ENCODE measurements around the gene FUOM. TPM values are rescaled to one million over a fixed set of nuclear protein-coding genes. Genes with fewer than 3 reads are reported as not detected.

FUOM gene
- total RNA-seq, 1 donor from 2014 or later, result 8.4 TPM

DNA sequence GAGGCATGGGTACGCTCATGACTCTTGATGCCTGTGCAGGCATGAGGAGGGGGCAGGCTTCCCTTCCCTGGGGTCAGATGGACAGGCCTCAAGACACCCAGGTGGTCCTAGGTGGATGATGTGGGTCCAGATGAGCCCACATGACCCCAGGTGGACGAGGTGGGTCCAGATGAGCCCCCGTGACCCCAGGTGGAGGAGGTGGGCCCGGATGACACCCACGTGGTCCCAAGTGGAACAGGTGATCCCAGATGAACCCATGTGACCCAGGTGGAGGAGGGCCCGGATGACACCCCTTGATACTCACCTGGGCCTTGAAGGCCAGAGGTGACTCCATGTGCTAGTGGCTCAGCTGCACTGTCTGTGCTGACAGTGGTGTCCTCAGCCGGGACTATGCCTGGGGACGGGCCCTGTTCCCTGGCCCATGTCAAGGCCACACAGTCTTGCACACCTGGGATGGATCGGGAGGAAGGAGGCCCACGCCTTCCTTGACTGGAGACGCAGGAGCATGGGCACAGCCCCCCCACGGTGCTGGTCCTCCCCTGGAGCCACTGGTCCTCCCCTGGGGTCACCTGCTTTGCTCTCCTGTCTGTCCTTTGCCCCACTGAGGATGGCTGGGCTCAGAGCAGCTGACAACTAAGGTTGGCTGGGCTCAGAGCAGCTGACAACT is 7.4 kb downstream of the FUOM start:
- DNase-seq, result no peak

DNA sequence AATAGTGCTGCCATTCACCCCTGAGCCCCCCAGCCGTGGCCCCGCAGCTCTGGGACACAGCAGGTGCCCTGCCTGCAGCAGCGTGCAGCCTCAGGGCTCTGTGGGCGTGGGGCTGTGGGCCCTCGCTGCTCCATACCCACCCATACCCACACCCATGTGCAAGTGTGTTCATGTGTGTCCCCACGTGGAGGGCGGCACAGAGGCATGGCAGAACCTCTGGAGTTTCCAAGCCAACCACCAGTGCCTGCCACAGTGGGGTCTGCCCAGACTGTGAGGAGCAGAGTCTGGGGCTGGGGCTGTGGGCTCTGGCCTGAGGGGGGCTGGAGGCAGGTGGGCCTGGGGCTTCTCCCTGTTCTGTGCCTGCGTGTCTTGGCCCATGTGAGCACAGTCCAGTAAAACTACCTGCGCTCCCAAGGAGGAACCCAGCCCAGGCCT is 8.2 kb downstream of the FUOM start:
- DNase-seq, result no peak

DNA sequence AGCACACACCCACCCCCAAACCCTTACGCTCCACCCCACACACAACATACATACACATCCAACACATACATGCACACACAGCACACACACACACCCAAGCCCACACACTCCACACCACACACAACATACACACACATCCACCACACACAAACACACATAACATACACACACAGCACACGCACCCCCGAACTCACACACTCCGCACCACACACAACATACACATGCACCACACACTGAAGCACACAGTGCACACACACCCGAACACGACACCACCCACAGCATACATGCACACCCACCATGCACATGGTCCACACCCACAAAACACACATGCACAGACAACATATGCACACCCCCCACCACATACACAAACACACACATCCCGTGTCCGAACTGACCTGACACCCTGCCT is 8.7 kb downstream of the FUOM start:
- no peak for DNase-seq

DNA sequence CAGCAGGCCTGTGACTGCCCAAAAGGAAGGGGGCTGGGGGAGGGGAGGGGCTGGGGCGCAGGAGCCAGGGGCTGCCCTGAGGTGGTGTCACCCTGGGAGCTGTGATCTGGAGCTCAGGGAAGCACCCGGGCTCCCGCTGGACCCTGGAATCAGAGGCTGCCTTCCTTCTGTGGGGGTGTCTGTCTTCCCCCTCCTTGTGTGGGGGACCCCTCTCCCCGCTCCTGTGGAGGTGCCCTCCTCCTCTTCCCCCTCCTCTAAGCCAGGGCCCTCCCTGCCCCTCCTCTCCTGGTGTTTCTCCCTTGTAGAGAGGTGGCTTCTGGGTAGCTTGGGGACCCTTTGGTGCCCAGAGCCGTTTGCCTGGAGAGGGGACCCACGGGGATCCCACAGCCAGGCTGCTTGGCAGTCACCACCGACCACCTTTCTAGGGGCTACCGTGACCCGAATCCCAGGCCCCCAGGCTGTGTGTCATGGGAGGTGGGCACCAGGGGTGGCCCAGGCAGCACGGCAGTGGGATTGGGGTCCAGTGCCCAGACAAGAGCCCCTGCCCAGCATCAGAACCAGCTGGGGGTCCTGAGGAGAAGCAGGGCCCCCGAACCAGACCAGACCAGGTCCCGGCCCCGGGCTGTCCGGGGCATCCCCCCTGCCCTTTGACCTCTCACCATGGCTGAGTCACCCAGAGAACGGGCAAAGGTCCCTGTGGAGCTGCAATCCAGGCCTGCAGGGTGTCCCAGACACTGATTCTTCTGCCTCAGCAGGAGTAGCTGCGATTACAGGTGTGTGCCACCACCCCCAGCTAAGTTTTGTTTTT is 9.9 kb downstream of the FUOM start:
- no peak for DNase-seq

DNA sequence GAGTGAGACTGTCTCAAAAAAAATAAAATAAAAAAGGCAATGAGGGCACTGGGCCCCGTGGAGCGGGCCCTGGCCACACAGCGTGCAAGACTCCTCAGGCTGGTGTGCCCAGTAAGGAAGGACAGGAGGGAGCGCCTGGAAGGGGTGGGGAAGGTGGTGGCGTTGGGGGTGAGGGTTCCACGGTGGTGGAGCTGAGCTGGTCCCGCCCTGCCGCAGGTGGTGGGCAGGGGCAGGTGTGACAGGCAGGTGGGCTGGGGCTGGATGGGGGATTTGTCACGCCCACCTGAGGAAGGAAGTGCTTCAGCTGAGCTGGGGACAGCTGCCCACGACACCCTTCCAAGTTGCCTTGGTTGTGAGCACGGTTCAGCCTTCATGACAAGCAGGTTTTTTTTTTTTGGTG is 11.4 kb downstream of the FUOM start:
- DNase-seq, result no peak

DNA sequence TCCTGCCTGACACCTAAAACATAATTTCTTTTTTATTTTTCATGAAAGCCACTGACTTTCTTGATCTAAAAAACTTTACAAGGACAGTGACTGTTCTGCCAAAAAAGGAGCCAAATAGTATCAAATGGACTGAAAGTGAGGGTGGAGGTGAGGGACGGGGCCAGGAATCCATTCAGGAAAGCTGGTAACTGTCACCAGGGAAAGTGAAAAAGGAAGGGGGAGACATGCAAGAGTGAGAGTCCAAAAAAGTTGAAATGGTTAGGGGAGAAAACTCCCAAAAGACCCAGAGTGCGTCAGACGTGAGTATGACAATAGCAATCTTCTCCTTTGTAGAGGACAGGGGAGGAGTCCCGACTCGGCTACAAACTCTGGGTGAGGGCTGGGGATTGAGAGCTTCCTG is 13.6 kb downstream of the FUOM start:
- no peak for DNase-seq

DNA sequence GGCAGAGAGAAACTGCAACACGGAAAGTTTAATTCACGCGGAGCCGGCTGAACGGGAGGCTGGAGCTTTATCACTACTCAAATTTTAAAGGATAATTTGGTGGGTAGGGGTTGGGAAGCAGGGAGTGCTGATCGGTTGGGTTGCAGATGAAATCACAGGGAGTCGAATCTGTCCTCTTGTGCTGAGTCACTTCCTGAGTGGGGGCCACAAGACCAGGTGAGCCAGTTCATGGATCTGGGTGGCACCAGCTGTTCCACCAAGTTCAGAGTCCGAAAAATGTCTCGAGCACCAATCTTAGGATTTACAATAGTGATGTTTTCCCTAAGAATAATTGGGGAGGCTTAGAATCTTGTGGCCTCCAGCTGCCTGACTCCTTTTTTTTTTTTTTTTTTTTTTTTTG is 14.3 kb downstream of the FUOM start:
- DNase-seq, result no peak

DNA sequence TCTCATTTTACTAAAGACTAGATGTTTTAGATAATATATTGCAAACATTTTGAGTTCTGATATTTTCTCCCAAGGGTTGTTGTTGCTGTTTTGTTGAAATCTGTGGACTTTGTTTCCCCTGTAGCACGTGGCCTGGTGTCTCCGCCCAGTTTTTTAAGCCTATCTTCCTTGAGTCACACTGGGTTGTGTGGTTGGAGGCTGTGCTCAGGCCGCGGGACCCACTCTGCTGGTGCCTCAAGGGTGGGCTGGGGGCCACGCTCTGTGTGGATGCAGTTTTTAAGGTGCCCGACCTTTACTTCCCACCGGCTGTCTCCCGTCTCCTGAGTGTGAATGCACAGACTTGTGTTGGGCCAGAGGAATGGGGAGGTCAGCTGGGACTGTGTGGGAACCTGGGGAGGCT is 14.9 kb downstream of the FUOM start:
- DNase-seq, result no peak

DNA sequence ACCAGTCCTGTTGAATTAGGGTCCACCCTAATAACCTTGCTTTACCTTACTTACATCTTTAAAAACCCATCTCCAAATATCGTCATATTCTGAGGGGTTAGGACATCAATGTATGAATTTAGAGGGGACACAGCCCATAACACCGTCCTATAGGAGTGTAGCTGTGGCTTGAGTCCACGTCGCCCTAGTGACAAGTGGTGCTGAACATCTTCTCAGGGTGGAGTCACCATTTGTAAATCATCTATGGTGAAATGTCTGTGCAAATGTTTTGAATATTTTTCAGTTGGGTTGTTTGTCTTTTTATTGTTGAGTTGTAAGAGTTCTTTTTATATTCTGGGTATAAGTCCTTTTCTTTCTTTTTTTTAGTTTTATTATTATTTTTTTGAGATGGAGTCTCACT is 15.8 kb downstream of the FUOM start:
- DNase-seq, result no peak

DNA sequence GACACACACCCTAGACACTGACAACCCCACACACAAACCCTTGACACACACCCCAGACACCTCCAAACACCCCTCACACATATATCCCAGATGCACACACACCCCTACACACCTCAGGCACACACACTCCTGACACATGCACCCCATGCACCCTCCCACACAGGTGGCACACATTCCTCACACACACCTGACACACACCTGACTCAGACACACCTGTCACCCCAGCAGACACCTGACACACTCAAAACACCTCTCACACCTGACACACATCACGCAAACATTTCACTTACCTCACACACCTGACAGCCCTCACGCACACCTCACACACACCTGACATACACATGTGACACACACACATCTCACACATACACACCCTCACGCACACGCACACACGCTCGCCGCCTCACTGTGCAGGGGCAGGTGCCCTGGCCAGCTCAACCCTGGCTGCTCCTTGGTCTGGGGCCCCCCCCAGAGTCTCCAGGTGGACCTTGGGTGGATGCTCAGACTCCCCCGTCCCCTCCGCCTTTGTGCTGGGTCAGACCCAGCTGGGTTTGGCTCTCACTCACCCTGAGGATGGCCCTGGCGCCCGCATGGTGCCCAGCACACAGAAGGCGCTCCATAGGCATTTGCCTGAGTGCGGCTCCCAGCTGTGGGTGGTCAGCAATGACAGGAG is 18.0 kb downstream of the FUOM start:
- DNase-seq, result no peak

DNA sequence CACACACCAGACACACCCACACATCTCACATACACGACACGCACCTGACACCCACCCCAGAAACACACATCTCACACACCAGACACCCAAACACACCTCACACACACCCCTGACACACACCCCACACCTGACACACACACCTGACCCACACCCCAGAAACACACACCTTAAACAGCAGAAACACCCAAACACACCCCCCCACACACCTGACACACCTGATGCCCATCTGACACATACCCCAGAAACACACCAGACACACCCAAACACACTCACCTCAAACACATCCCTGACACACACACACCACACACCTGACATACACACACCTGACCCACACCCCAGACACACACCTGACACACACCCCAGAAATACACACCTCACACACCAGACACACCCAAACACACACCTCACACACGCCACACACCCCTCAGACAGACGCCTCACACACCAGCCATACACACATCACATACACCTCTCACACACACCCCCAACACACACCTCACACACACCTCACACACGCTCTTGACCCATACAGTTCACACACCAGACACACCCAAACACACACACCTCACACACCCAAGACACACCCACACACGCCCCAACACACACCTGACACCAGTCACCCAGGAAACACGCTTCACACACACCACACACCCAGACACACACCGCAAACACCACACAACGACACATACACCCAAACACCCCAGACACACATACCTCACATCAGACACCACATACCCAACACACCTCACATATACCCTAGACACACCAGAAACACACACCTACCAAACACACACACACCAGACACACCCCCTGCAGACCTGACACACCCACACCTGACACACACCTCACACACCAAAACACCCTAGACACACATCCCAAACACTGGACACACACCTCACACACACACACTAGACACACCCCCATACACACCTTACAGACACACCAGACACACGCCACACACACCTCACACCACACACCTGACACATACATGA is 19.4 kb downstream of the FUOM start:
- DNase-seq, result no peak

DNA sequence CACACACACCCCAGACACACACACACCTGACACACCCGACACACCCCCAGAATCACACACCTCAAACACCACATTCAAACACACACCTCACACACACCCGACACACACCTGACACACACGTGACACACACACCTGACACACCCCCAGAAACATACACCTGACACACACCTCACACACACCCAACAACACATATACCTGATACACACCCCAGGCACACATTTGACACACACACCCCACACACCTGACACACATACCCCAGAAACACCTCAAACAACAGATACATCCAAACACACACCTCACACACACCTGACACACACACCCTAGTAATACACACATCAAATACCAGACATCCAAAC is 20.5 kb downstream of the FUOM start:
- DNase-seq, result no peak

DNA sequence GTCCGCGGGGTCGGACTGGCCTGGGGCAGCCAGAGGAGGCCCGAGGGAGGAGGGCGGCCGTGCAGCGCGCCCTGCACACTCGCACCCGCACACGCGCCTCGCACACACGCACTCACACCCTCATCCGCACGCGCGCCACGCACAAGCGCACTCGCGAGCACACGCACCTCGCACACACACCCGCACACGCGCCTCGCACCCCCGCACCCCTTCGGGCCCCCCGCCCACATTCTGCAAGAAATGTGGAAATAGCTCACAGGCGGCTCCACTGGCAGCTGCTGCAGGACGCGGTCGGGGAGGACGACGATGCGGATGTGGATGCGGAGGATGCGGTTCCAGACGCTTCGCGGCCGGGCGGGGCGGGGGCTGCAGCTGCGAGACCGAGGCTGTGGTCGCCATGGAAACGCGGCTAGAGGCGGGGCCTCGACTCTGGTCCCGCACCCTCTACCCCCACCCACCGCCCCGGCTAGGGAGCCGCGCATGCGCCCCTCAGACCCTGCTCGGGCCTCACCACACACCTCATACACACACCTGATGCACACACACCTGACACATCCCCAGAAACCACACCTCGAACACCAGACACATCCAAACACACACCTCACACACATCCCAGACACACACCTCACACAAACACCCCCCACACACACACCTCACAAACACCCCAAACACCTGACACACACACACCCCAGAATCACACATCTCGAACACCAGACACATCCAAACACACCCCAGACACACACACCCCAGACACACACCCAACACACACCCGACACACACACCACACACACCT is 21.0 kb downstream of the FUOM start, which contains the start of gene CALY:
TSS of gene CALY (minus strand) at position 320 of the 793 bp plus-strand sequence. CDS start 7,907 bp downstream, outside the sequence.
- DNase-seq, result peak; percentile 34

DNA sequence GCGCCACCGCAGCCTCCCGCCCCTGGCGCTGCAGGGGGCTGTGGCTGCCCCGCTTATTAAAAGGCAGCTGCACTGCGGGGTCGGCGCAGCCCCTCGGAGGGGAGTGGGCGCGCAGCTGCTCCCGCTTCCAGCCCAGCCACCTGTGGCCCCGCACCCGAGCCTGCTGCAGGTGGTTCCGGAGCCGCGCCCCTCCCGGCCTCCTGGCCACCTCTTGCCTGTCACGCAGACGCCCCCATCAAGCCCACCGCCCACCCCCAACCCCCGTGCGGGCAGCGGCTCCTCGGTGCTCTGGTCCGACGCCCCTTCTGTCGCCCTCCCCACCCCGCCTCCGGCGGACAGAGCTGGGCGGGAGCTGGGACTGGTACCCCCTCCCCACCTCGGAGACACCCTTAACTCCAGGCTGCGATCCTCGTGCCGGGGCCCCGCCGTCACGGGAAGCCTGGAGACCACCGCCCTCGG is 21.7 kb downstream of the FUOM start:
- no peak for DNase-seq

DNA sequence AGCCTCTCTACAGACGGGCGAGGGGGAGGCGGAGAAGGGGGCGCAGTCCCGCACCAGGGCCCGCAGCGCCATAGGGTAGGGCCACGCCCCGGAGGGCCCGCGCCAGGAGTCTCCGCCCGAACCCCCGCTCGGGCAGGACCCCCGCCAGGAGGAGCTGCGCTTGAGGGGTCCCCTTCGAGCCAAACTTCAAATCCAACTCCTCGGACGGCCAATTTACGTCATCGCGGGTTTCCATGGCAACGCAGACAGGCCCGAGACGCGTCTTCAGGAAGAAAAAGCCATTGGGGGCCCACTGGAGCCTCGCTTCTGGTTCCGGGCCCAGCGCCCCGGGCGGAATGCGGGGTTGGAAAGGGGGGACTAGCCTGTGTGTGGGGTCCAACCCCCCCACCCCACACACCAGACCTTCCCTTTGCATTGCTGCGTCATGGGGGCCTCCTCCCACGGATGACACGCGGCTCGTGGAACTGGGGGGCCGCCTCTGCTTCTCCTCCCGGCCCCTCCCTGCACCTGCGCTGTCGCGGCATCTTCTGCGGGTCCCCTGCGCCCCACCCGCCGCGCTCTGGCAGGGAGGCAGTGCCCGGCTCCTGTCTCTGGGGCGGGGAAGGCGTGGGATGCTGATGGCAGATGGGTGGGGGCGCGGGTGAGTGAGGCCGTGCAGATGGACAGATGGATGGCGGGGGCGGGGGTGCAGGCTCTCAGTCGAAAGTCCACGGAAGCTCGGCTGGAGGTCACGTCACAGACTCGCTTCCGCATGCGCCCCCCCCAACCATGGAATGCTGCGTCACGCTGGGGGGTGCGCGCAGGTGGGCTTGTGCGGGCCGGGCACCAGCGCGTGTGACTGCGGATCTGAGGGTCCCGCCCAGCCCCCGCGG is 22.3 kb downstream of the FUOM start:
- DNase-seq, result peak; percentile 81

DNA sequence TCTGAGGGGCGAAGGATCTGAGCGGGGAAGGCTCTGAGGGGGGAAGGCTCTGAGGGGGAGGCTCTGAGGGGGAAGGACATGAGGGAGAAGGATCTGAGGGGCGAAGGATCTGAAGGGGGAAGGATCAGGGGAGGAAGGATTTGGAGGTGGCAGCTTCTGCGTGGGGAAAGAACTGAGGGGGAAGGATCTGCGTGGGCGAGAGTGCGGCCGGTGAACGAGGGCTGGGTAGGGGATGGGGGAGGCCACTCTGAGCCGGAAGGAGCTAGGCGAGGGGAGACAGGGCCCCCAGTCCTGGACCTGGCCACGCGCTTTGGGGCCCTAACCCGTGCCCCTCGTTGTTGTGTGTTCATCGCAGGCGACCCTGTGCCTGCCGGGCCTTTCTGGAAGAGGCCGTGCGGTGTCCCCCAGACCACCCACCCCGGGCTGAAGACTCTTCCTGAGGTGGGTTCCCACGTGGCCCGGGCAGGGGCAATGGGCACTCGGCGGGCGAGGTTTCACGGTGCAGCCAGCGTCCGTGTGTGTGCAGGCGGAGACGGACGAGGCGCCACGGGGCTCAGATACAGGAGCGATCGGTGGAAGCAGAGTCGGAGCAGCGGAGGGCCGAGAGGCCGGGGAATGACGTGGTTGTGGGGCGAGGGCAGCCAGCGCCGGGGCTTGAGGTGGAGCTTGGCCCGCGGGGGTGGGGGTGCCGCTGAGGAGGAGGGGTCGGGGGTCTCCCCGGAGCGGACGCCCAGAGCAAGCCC is 23.1 kb downstream of the FUOM start:
- no peak for DNase-seq

DNA sequence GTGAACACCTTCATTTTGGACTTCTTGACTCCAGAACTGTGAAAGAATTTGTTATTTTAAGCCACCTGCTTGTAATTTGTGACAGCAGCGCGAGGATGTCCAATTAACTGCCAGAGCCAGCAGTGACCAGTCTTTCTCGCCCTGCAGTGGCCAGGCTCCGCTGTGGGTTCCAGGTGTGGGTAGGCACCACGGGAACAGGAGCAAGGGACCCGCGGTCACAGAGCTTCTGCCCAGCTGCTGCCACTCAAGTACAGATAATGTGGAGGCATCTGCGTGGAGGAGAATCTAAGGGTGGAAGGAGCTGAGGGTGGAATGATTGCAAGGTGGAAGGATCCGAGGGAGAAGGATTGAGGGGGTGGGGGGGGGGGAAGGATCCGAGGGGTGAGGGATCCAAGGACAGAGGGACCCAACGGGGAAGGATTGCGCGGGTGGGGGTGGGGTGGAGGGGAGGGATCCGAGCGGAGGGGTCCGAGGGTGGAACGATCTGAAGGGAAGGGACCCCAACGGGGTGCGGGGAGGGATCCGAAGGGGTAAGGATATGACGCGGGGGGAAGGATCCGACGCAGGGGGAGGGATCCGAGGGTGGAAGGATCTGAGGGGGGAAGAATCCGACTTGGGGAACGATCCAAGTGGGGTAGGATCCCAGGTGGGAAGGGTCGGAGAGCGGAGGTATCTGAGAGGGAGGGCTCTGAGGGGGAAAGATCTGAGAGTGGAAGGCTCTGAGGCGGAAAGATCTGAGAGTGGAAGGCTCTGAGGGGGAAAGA is 24.7 kb downstream of the FUOM start:
- no peak for DNase-seq

DNA sequence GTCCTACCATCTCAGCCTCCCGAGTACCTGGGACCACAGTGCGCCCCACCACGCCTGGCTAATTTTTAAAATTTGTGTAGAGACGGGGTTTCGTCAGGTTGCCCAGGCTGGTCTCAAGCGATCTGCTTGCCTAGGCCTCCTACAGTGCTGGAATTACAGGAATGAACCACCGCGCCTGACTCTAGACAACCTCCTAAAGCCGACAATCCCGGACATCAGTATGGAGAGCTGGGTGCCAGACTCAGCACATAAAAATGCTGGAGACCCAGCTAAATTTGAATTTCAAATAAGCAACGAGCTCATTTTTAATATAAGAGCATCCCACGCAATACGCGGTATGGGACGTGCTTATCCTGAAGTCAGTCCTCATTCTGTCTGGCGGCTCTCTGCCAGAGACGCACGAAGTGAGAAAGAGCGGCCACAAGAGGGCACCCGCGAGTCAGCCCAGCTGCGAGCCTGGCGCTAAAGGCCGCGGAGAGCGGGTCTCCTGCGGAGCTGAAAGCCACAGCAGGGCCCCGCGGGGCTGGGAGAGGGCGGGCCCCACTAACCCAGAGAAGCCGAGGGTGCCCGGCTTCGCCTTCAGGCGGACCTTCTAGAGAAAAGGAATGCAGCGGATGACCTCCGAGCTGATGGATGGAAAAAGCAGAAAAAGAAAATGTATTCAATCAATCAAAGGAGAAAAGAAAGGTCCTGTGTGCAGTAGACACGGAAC is 28.2 kb downstream of the FUOM start:
- DNase-seq, result peak; percentile 94
